HG02870 (cell line): ENCODE data around the gene WDR82.

Experiments used
- ATAC-seq: cut with Tn5 transposase; IDR thresholded peaks from one replicate; pipeline ENCODE4 v1.9.1; 2021; ENCODE audit warnings: mild to moderate bottlenecking, moderate library complexity; ENCODE audit not compliant: unreplicated experiment

WDR82 gene

GRCh38 chr3:52238761-52239701 is 39.4 kb downstream of the WDR82 start, which contains the start of gene TWF2:
TSS of gene TWF2 (minus strand) at chr3:52239158. CDS start at chr3:52239016, 142 bp downstream.
- peak; percentile 65 for ATAC-seq

DNA sequence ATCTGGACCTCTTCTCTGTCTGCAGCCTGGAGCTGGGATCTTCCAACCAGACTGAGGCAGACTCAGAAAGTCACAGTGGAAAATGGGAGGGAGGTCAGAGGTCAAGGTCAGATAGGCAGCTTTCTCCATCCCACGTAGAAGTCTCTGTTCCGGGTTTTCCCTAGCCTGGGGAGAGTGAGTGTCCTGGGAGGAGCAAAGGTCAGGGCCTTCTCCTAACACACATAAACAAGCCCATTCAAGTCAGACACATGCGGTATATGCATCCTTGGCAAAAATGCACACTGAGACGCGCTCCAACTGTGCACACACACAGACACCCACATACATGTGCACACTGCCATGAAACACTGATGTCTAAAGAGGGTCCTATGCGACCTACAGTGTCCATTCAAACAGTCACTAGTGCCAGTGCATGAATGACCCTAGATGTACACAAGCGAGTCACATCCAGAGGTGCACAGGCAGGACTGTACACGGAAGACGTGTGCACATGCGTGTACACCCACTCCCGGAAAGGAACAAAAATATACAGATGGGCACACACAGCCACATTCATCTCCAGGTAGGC is 40.2 kb downstream of the WDR82 start:
- ATAC-seq, result no peak

DNA sequence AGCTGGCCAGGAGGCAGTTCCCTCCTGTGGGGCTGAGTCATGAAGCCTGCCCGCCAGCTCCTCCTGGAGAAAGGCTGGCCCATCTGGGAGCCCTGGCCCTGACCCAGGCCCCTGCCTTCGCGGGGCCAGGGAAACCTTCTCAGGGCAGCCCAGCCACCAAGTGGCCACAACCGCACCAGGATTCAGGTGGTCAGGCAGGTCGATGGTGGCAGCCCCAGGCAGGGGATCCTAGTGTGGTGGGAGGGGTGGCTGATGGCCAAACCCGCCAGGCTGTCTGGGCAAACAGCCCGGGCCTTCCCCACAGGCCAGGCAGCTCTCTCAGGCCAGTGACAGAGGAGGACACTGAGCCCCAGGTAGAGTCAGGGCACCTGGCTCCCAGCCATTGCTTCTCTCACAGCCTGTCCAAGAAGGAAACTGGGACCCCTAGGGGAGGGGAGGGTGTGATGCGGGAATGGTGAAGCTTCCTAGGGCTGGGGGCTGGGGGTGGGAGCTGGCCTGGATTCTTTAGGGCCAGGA is 40.7 kb downstream of the WDR82 start:
- no peak for ATAC-seq

DNA sequence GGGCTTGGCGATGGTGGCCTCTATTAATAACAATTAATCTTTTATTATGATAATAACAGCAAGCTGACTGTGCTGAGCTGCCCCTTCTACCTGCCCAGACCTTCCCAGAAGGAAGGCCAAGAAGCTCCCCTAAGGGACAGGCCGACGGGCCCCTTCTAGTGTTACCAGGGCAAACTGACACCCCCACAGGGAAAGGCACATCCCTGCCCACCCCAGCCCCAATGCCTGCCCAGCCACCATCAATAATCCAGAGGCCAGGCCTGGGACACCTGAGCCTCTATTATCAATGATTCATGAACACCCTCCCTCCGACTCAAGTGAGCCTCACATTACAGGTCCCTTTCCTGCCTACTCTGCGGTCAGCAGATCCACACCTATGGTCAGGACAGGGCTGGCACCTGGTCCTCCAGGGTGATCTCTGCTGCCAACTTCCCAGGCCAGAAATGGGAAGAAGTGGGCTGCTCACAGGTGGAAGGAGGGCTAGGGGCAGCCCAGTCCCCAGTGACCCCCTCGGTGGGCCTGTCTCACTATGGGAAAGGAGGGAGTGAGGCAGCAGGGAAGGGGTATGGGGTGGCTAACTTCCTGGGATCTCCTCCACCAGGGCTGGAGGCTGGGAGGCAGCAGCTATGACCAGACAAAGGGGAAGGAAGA is 41.3 kb downstream of the WDR82 start:
- no peak for ATAC-seq

DNA sequence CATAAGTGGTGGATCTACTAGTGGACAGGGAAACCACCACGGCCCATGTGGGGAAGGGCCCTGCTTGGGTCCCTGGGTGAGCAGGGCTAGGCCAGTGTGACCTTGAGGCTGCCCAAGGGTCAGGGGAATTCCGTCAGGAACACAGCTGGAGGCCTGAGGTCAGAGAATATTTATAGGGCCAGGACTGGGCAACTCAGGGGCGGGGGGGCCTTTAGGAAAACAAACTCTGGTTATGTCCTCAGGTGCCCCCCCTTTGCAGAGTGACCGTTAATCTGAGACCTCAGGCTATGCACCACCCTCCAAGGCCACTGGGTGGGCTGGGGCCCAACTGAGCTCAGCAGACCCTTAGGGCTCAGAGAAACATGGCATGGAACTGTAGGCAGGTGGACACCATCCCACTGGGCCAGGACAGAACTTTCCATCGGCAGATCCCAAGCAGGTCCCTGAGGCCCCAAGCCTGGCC is 42.0 kb downstream of the WDR82 start:
- ATAC-seq, result no peak

DNA sequence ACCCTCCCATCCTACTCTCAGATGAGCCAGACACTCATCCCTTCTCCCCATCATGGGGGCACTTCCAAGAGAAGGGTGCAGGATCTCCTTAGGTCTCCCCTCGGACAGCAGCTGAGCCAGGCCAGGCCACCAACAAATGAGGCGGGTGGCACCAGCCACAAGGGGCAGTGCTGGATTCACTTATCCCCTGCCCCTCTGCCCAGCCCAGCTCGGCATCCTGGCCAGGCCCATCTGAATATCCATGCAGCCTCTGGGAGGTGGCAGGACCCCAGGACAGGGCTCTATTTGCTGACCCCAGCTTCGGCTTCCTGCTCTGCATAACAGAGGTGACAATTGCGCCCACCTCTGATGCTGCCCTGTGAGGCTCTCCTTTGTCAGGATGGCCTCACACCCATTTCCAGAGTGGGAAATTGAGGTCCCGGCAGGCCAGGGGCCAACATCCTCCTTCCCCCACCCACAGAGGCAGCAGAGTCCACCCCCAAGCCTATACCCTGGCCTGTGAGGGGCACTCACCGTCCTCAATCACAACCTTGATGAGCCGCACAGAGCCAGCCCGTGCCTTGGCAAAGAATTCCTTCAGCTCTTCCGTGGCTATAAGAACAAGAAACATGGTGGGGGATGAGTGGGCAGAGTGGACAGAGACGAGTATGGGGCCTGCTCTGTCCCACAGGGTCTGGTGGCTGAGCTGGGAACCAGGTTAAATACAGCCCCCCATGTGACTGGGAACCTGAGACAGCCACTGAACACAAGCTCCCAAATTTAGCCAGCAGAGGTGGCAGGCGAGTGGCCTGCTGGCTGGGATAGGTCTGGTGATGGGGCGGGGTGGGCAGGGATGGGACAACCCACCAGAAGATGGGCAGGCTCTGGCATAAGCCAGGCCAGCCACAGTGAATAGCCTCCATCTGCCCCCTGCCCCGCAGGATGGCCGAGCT is 43.7 kb downstream of the WDR82 start:
- no peak for ATAC-seq

DNA sequence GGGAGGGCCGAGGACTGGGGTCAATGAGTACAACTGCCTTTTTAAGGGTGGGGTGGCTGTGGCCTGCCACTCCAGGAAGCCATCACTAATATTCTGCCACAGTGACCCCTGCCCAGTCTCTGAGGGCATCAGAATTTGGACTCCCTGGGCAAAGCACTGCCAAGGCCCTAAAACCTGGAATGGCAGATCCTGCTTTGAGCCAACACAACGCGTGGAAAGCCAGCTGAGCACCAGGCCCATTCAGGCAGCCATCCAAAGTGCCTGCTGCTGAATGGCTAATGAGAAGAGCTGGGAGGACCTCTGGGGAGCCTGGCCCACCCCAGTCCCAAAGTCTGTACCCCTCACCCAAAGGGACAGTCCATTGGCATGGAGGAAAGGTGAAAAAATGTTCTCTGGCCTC is 44.5 kb downstream of the WDR82 start:
- ATAC-seq, result no peak

- ATAC-seq, result no peak
Observed at GRCh38 chr3:52233108-52233591, 45.3 kb downstream of the WDR82 start.

DNA sequence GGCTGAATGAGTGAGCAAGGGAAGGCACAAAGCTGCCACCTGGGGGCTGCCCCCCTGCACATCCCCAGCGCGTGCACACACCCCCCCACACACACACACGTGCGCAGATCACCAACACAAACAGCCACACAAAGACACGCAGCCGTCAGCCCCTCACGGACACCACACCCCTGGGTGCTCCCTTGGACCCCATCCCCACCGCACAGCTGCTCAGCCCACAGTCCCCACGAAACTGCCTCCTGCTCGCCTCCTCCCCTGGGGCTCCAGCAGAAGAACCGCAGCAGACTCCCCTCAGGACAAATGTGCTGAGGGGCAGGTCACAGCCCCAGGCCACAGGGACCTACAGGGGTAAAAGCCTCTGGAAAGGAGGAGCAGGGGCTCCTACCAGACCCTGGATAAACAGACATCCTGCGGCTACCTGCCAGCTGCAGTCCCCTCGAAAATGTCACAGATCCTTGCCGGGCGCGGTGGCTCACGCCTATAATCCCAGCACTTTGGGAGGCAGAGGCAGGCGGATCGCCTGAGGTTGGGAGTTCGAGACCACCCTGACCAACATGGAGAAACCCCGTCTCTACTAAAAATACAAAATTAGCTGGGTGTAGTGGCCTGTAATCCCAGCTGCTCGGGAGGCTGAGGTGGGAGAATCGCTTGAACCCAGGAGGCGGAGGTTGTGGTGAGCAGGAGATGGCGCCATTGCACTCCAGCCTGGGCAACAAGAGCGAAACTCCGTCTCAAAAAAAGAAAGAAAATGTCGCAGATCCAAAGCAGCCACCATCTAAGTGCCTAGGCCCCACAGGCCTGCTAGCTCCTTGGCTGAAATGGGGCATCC is 46.0 kb downstream of the WDR82 start:
- no peak for ATAC-seq

DNA sequence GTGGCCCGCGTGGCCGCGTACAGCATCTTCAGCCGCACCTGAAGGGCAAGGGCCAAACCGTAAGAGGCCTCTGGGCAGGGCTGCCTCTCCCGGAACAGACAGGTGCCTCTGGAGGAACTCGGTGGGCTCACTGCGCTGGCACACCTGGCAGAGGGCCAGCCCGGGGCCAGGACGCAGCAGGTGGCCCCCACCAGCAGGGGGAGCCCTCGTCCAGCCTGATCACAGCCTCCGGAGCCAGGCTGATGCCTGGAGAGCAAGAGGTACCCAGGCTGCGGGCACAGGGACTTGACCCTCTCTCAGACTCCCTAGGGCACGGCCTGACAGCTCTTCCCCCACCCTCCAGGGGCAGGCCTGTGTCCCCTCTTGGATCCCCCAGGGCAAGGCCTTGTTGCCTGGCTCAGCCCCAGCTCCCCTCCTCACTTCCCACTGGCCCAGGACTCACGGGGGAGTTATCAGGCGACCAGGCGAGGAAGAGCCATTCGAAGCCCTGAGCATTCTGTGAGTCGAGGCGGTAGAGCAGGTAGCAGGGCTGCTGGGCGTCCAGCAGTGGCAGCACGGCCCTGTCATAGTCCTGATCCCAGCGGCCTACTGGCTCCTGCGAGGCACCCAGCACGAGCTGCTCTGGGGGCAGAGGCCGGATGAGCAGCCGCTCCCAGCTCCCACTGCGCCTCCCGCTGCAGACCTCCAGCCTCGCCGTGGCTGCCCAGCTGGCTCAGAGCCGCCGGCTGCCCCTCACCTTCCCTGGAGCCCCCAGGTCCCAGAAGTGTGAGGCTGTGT is 46.8 kb downstream of the WDR82 start:
- no peak for ATAC-seq

GRCh38 chr3:52230889-52231499 is 47.5 kb downstream of the WDR82 start:
- no peak for ATAC-seq

GRCh38 chr3:52230461-52230860 is 48.0 kb downstream of the WDR82 start:
- no peak for ATAC-seq

GRCh38 chr3:52229656-52230055 is 48.8 kb downstream of the WDR82 start:
- ATAC-seq, result no peak

DNA sequence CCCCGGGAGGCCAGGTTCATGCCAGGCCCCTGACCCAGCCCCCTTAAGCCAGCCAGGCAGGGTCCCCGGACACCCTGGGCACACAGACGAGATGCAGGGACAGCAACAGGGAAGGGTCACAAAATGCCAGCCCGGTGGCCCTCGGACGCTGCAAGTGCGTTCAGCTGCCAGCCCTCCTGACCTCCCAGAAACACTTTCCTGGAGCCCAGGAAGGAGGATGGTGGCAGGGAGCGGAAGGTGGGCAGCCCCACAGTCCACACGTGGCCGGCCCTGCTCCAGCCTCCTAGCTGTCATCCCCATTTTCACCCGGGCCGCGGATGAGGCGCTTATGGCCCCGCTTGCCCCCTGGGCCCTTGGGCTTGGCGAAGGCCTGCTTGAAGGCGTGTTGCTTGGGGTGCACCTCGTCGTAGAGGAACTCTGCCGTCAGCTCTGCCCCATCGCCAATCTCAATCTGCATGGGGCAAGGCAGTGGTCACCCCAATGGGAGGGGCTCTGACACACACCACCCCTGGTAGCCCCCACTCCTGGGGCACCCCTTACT is 49.6 kb downstream of the WDR82 start:
- no peak for ATAC-seq

GRCh38 chr3:52228266-52228665 is 50.2 kb downstream of the WDR82 start:
- no peak for ATAC-seq

DNA sequence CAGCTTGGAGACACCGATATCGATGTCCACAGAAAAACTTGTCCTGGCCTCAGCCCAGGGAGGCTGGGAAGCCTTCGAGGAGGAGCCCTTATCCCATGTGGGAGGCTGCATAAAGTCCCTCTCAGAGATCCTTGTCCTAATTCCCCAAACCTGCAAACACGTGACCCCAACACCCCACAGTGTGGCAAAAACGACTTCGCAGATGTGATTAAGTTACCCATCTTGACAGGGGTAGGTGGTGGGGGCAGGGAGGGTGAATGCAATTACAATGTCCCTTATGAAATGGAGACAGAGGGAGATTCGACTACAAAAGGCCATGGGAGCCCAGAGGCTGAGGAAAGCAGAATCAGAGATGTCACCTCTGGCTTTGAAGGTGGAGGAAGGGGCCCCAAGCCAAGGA is 50.7 kb downstream of the WDR82 start:
- no peak for ATAC-seq

DNA sequence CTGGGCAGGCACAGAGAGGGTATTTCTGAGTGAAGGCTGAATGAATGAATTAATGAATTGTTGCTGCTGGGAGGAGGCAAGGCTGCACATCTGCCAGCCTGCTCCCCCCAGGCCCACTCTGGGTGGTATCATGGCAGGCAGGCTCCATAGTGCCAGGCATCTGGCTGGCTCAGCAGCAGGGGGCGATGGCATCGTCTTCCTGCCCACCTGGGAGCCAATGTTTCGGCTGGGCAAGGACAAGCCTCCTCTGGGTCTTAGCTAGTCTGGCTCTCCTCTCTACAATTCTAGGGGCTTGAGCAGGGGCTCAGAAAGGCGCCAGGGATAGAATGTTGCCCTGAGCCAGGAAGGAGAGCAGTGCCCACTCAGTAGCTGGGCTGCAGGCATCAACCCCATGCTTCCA is 51.3 kb downstream of the WDR82 start:
- ATAC-seq, result no peak
